ENCODE measurements around the gene EXT2.

DNA sequence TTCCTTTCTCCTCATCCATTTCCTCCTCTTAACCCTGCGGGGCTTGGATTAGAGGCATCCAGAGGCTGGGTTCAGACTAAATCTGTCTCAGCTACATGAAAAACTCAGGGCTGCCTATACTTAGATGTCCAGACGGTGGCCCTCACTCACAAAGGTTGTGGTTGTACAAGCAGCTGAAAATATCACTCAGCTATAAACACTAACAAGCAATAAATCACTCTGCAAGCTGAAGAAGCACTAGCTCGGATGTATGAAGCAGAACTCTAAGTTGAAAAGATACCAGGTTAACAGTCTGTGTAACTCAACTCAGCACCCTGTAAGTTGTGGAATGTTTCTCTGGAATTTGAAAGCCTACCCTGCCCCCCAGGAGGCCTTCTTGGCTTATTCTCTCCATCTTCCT, 82.9 kb downstream of the EXT2 start:
- TF ChIP-seq, protein P1, sequence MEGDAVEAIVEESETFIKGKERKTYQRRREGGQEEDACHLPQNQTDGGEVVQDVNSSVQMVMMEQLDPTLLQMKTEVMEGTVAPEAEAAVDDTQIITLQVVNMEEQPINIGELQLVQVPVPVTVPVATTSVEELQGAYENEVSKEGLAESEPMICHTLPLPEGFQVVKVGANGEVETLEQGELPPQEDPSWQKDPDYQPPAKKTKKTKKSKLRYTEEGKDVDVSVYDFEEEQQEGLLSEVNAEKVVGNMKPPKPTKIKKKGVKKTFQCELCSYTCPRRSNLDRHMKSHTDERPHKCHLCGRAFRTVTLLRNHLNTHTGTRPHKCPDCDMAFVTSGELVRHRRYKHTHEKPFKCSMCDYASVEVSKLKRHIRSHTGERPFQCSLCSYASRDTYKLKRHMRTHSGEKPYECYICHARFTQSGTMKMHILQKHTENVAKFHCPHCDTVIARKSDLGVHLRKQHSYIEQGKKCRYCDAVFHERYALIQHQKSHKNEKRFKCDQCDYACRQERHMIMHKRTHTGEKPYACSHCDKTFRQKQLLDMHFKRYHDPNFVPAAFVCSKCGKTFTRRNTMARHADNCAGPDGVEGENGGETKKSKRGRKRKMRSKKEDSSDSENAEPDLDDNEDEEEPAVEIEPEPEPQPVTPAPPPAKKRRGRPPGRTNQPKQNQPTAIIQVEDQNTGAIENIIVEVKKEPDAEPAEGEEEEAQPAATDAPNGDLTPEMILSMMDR (IDR thresholded peaks at IDR 0.05; ENCODE audit: low read depth, low read length) = no peak
- TF ChIP-seq EZH2phosphoT487 (IDR thresholded peaks at IDR 0.05; ENCODE audit: low read depth) = no peak

All from OCI-LY3 (cell line).